HG02870 (cell line): ENCODE results near the gene LPO.

Source experiments
- ATAC-seq: cut with Tn5 transposase; IDR thresholded peaks from one replicate; pipeline ENCODE4 v1.9.1; 2021; ENCODE audit warnings: mild to moderate bottlenecking, moderate library complexity; ENCODE audit not compliant: unreplicated experiment

Gene LPO

GRCh38 chr17:58238147-58238634 lies at the start of gene LPO:
Gene LPO, plus strand, starts transcription at chr17:58238584. Its CDS starts 4,396 bp downstream, at chr17:58242980.
- ATAC-seq: no peak

GRCh38 chr17:58189436-58190146 lies 48.8 kb upstream of the LPO start:
- no peak for ATAC-seq

- ATAC-seq: no peak
These were observed 47.0 kb upstream of the LPO start for GRCh38 chr17:58191241-58191896.

- no peak for ATAC-seq
These were observed 45.8 kb upstream of the LPO start, which contains the start of gene EPX for GRCh38 chr17:58192612-58193011. Gene EPX, plus strand, starts transcription at chr17:58192726. Its CDS starts 121 bp downstream, at chr17:58192847.

- ATAC-seq: no peak
These were observed 44.6 kb upstream of the LPO start for GRCh38 chr17:58193641-58194255.

GRCh38 chr17:58195518-58196123 lies 42.8 kb upstream of the LPO start:
- ATAC-seq: no peak

- no peak for ATAC-seq
These were observed 41.8 kb upstream of the LPO start for GRCh38 chr17:58196610-58197009.

- no peak for ATAC-seq
These were observed 38.3 kb upstream of the LPO start for GRCh38 chr17:58200024-58200633.

- ATAC-seq: no peak
These were observed 35.5 kb upstream of the LPO start for GRCh38 chr17:58202859-58203258.

GRCh38 chr17:58204796-58205195 lies 33.6 kb upstream of the LPO start:
- no peak for ATAC-seq

- ATAC-seq: no peak
These were observed 32.4 kb upstream of the LPO start for GRCh38 chr17:58205936-58206335.

GRCh38 chr17:58207451-58207850 lies 30.9 kb upstream of the LPO start:
- ATAC-seq: no peak

GRCh38 chr17:58208344-58208743 lies 30.0 kb upstream of the LPO start:
- no peak for ATAC-seq

- no peak for ATAC-seq
These were observed 27.5 kb upstream of the LPO start for GRCh38 chr17:58210922-58211321.

- ATAC-seq: no peak
These were observed 22.7 kb upstream of the LPO start for GRCh38 chr17:58215685-58216084.

GRCh38 chr17:58217766-58218165 lies 20.6 kb upstream of the LPO start:
- no peak for ATAC-seq

GRCh38 chr17:58219007-58219788 lies 19.2 kb upstream of the LPO start, which contains the start of gene MKS1:
Gene MKS1, minus strand, starts transcription at chr17:58219255. Its CDS starts 25 bp downstream, at chr17:58219230.
- peak; percentile 97 for ATAC-seq

- no peak for ATAC-seq
These were observed 18.6 kb upstream of the LPO start for GRCh38 chr17:58219789-58220183.

- ATAC-seq: no peak
These were observed 14.1 kb upstream of the LPO start for GRCh38 chr17:58224315-58224714.

GRCh38 chr17:58227733-58228132 lies 10.7 kb upstream of the LPO start:
- no peak for ATAC-seq
